Keratinocyte (primary cell): ENCODE data around the gene MMAB. TPM values are rescaled to one million over a fixed set of nuclear protein-coding genes. Genes with fewer than 3 reads are reported as not detected.

ENCODE experiments used
- DNase-seq: peaks from one replicate; pipeline ENCODE4 v3.0.0-alpha.2; 2011; ENCODE audit warnings: low read depth, missing footprints, low spot score
- FAIRE-seq: peaks from 2 replicates; lab custom pipeline; 2011; peaks lifted over from hg19 to GRCh38; lab: Jason Lieb, UNC
- H2AFZ ChIP-seq: 2 replicates; pipeline ENCODE4 v1.6.0; 2012; ENCODE audit warnings: low read length, control low read depth, inconsistent platforms; ENCODE audit not compliant: control insufficient read depth
- H3K27ac ChIP-seq: 2 replicates; pipeline ENCODE4 v1.5.1; 2011; ENCODE audit warnings: low read length; ENCODE audit not compliant: control insufficient read depth, insufficient read depth
- H3K27me3 ChIP-seq: 3 replicates; pipeline ENCODE4 v1.6.0; 2011; ENCODE audit warnings: low read length; ENCODE audit not compliant: control insufficient read depth, insufficient read depth; ENCODE audit errors: extremely low read depth
- H3K36me3 ChIP-seq, 2 experiments: 2 replicates in 1 of 2; 3 replicates in 1 of 2; pipeline ENCODE4 v1.5.1; 2011; ENCODE audit warnings: low read length in 2 of 2, mild to moderate bottlenecking in 1 of 2; ENCODE audit not compliant: control insufficient read depth in 2 of 2, insufficient read depth in 2 of 2; ENCODE audit errors: extremely low read depth in 1 of 2
- H3K4me1 ChIP-seq: 3 replicates; pipeline ENCODE4 v1.5.1; 2011; ENCODE audit warnings: low read length; ENCODE audit not compliant: control insufficient read depth, insufficient read depth; ENCODE audit errors: extremely low read depth
- H3K4me2 ChIP-seq: 3 replicates; pipeline ENCODE4 v1.6.0; 2011; ENCODE audit warnings: low read depth, low read length; ENCODE audit not compliant: control insufficient read depth, insufficient read depth; ENCODE audit errors: extremely low read depth
- H3K4me3 ChIP-seq, 3 experiments: fragments of 200-600 bp in 1 of 3; sonication (generic) in 1 of 3; 2 replicates in 2 of 3; 3 replicates in 1 of 3; pipeline ENCODE4 v1.5.1; 2011 to 2016; ENCODE audit warnings: low read length in 3 of 3, mild to moderate bottlenecking in 3 of 3, control low read depth in 2 of 3, inconsistent platforms in 1 of 3, low read depth in 1 of 3, mixed read lengths in 1 of 3, mixed run types in 1 of 3, moderate library complexity in 1 of 3; ENCODE audit not compliant: control insufficient read depth in 2 of 3, insufficient read depth in 2 of 3; ENCODE audit errors: extremely low read depth in 1 of 3
- H3K79me2 ChIP-seq: 2 replicates; pipeline ENCODE4 v1.6.0; 2012; ENCODE audit warnings: low read length; ENCODE audit not compliant: control insufficient read depth, insufficient read depth
- H3K9ac ChIP-seq: 3 replicates; pipeline ENCODE4 v1.6.0; 2011; ENCODE audit warnings: low read length; ENCODE audit not compliant: control insufficient read depth, insufficient read depth; ENCODE audit errors: extremely low read depth
- H3K9me1 ChIP-seq: 3 replicates; pipeline ENCODE4 v1.6.0; 2011; ENCODE audit warnings: low read length; ENCODE audit not compliant: control insufficient read depth, insufficient read depth; ENCODE audit errors: extremely low read depth
- H3K9me3 ChIP-seq: 2 replicates; pipeline ENCODE4 v1.5.1; 2012; ENCODE audit warnings: low read depth, low read length; ENCODE audit not compliant: control insufficient read depth
- H4K20me1 ChIP-seq: 3 replicates; pipeline ENCODE4 v1.6.0; 2011; ENCODE audit warnings: low read length; ENCODE audit not compliant: control insufficient read depth, insufficient read depth; ENCODE audit errors: extremely low read depth
- CTCF ChIP-seq, 3 experiments: IDR thresholded peaks in 1 of 3; conservative IDR thresholded peaks in 1 of 3; optimal IDR thresholded peaks in 1 of 3; 2 replicates in 2 of 3; 3 replicates in 1 of 3; pipeline versions ENCODE3 to v1.5.1; 2011; ENCODE audit warnings: low read length in 3 of 3, mild to moderate bottlenecking in 3 of 3, moderate library complexity in 2 of 3, control low read depth in 1 of 3, inconsistent platforms in 1 of 3; ENCODE audit not compliant: insufficient read depth in 2 of 3; ENCODE audit errors: extremely low read depth in 1 of 3
- EZH2 ChIP-seq: IDR thresholded peaks from one replicate; pipeline ENCODE4 v1.6.1; 2012; ENCODE audit warnings: inconsistent platforms, mild to moderate bottlenecking, low read length, moderate library complexity
- dilution Hi-C: fragments of 300-500 bp; cut with MboI; formaldehyde crosslinking; loops from one replicate; pipeline ENCODE4 v1.7.0; 2020; ENCODE audit warnings: low sequenced_read_pairs; ENCODE audit not compliant: extremely low pct_ligation_motif_present
- polyA plus RNA-seq, 5 experiments: library from polyadenylated mRNA; depleted of rRNA in 3 of 5; stranded (reverse) in 3 of 5; stranded (forward) in 1 of 5; unstranded in 1 of 5; fragments of >200 nt; gene quantifications; 1 replicate in 1 of 5; 2 replicates in 3 of 5; 3 replicates in 1 of 5; pipeline versions ENCODE4 v1.2.1 to v1.2.3, GENCODE V29; 2011 to 2012; ENCODE audit warnings: missing spikeins in 2 of 5, low read depth in 1 of 5, low replicate concordance in 1 of 5

The MMAB gene
- polyA plus RNA-seq, 1 donor (not counting 4 experiments of a cell fraction or from before 2014, with no cell fraction given) = 30.6 TPM

DNA sequence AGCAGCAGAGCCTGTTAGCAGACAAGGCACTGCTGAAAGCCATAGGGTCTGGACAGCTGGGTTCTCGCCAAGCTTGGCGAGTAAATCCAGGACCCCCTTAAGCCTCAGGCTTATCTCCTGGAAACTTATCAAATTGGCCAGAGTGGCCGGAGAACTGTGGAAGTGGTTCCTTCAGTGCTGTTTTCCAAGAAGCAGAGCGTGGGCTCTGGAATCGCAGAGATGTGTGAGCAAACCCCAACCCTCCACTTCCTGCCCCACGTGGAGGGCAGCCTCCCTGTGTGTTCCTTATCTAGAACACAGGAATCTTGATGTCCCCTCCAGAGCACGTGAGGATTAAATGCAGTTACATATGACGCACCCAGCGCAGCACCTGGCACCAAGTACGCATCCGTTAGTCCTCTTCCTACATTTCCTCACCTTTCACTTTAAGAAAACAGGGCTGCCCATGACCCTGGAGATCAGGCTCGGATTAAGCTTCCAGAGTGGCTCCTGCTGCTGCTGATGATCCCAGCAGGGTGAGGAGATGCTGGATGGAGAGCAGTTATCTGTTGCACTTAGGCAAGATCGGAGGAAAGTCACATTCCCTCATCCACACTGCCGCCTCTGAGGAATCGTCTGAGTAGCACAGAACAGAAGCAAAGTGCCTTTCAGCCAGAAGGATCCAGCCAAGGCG lies 35.0 kb downstream of the MMAB start:
- no peak overlapping the region for H2AFZ ChIP-seq
- no peaks in the 10 kb centered on the region for H4K20me1 ChIP-seq
- H3K4me1 ChIP-seq = peaks cover 9% of the 10 kb centered on the region
- dilution Hi-C loops = loop anchor here (25.0 kb wide), 1 partner anchor 249 kb away; no protein-coding TSS in a partner anchor
- H3K9ac ChIP-seq = no peak overlapping the region
- no peak overlapping the region for H3K4me3 ChIP-seq
- H3K27me3 ChIP-seq = no peaks in the 10 kb centered on the region
- H3K79me2 ChIP-seq = no peaks in the 10 kb centered on the region
- H3K27ac ChIP-seq = no peak overlapping the region
- no peaks in the 10 kb centered on the region for H3K36me3 ChIP-seq
- no peaks in the 10 kb centered on the region for H3K9me1 ChIP-seq
- no peak for DNase-seq
- TF ChIP-seq EZH2 (no peak), CTCF (optimal IDR thresholded peaks at IDR 0.05 in 1 of 3, IDR thresholded peaks at IDR 0.05 in 1 of 3, conservative IDR thresholded peaks at IDR 0.05 in 1 of 3; ENCODE audit: extremely low read depth in 1 of 3, insufficient read depth in 2 of 3, low read length in 3 of 3) (no peak)
- no peaks in the 10 kb centered on the region for H3K9me3 ChIP-seq
- FAIRE-seq = no peak
- no peak overlapping the region for H3K4me2 ChIP-seq

DNA sequence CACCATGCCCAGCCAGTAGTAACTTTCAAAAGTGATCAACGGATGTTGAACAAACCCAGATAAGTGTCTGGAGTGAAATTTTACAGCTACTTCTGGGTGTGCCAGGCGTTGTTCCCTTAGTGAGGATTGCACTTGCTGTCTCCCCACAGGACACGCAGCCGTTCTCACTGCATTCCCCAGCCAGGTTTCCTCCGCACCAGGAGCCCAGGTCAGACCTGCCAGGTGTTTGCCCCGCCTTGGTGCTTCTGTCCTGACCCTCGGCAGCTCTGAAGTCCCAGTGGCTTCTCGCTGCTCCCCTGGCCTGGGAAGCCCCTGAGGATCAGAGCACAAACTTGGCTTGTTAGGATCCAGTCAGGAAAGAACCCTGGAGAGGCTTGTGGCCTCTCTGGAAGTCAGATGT lies 36.2 kb downstream of the MMAB start:
- H3K4me3 ChIP-seq = no peak overlapping the region
- no peak for TF ChIP-seq EZH2
- no peak for TF ChIP-seq CTCF (optimal IDR thresholded peaks at IDR 0.05 in 1 of 3, IDR thresholded peaks at IDR 0.05 in 1 of 3, conservative IDR thresholded peaks at IDR 0.05 in 1 of 3; ENCODE audit: extremely low read depth in 1 of 3, insufficient read depth in 2 of 3, low read length in 3 of 3)
- DNase-seq (no peak), FAIRE-seq (no peak)
- no peak overlapping the region for H3K9ac ChIP-seq
- no peak overlapping the region for H3K4me2 ChIP-seq
- H2AFZ ChIP-seq = no peak overlapping the region
- no peaks in the 10 kb centered on the region for H3K79me2 ChIP-seq
- H3K4me1 ChIP-seq = peaks cover 9% of the 10 kb centered on the region
- no peaks in the 10 kb centered on the region for H3K9me1 ChIP-seq
- no peaks in the 10 kb centered on the region for H4K20me1 ChIP-seq
- no peaks in the 10 kb centered on the region for H3K27me3 ChIP-seq
- H3K27ac ChIP-seq = no peak overlapping the region
- dilution Hi-C loops = loop anchor here (25.0 kb wide), 1 partner anchor 250 kb away; no protein-coding TSS in a partner anchor
- H3K9me3 ChIP-seq = no peaks in the 10 kb centered on the region
- H3K36me3 ChIP-seq = no peaks in the 10 kb centered on the region
